ENCODE measurements around the gene BMP2.

- TF ChIP-seq CTCF (IDR thresholded peaks at IDR 0.05) (no peak), POLR2A (IDR thresholded peaks at IDR 0.05) (no peak)
Observed at GRCh38 chr20:6732851-6733250, 34.6 kb upstream of the BMP2 start.
